K562 (cell line): ENCODE data around the gene NTRK1. TPM values are rescaled to one million over a fixed set of nuclear protein-coding genes. Genes with fewer than 3 reads are reported as not detected.

ENCODE experiments used
- ATAC-seq: fragments of 200-7000 bp; cut with Tn5 transposase; 3 replicates; pipeline ENCODE4 v1.9.1; 2020; ENCODE audit warnings: moderate library complexity
- BruUV-seq: library from RNA; stranded (reverse); fragments of 400-500 nt; replicated peaks from 2 replicates; lab custom pipeline; 2021; lab: Mats Ljungman, UMichigan
- CTCF ChIA-PET: fragments of 300-600 bp; formaldehyde crosslinking; extraction: SDS; loops from one replicate; lab custom pipeline; 2021; ENCODE audit warnings: low intra/inter-chr PET ratio; lab: Yijun Ruan, JAX
- POLR2A ChIA-PET: fragments of 300-600, 350-650 bp; sonication (Branson Sonifier 250); formaldehyde crosslinking; extraction: SDS; loops from one replicate; lab custom pipeline; 2021; ENCODE audit warnings: antibody characterized with exemption, inconsistent platforms; lab: Yijun Ruan, JAX
- DNase-seq, 4 experiments: peaks; one replicate each; pipeline versions ENCODE4 v3.0.0 to v3.0.0-alpha.2; 2011 to 2018; ENCODE audit warnings: low spot score in 3 of 4, mixed read lengths in 3 of 4; ENCODE audit errors: extremely low read depth in 1 of 4
- FAIRE-seq: peaks from 2 replicates; lab custom pipeline; 2011; peaks lifted over from hg19 to GRCh38; lab: Jason Lieb, UNC
- H2AFZ ChIP-seq: 2 replicates; pipeline ENCODE4 v1.6.0; 2011; ENCODE audit warnings: low read depth, low read length, control low read depth, inconsistent platforms
- H3K27ac ChIP-seq: fragments of 200-600 bp; 3 replicates; pipeline ENCODE4 v1.8.0; 2011; ENCODE audit warnings: low read depth, mild to moderate bottlenecking, control low read depth, inconsistent platforms, low read length, moderate library complexity, mixed read lengths; ENCODE audit errors: extremely low read depth
- H3K27me3 ChIP-seq, 2 experiments: fragments of 300-600 bp in 1 of 2; 2 replicates in 1 of 2; 3 replicates in 1 of 2; pipeline versions ENCODE4 v1.6.0 to v1.8.0; 2011; ENCODE audit warnings: inconsistent platforms in 2 of 2, low read length in 2 of 2, mild to moderate bottlenecking in 1 of 2, mixed read lengths in 1 of 2, moderate library complexity in 1 of 2; ENCODE audit not compliant: control insufficient read depth in 2 of 2, insufficient read depth in 2 of 2
- H3K36me3 ChIP-seq: fragments of 300-600 bp; 3 replicates; pipeline ENCODE4 v1.8.0; 2011; ENCODE audit warnings: mild to moderate bottlenecking, low read length, inconsistent platforms; ENCODE audit not compliant: control insufficient read depth, insufficient read depth
- H3K4me1 ChIP-seq, 2 experiments: fragments of 200-600 bp in 1 of 2; replicated peaks in 1 of 2; 2 replicates in 1 of 2; 3 replicates in 1 of 2; pipeline versions ENCODE4 v1.5.1 to v1.8.0; 2011; ENCODE audit warnings: inconsistent platforms in 2 of 2, low read length in 2 of 2, mild to moderate bottlenecking in 1 of 2, mixed read lengths in 1 of 2, moderate library complexity in 1 of 2; ENCODE audit not compliant: control insufficient read depth in 2 of 2, insufficient read depth in 2 of 2
- H3K4me2 ChIP-seq: 2 replicates; pipeline ENCODE4 v1.6.1; 2011; ENCODE audit warnings: low read length, control low read depth, inconsistent platforms, mixed read lengths; ENCODE audit not compliant: insufficient read depth
- H3K4me3 ChIP-seq: fragments of 200-600 bp; sonication (generic), shearing (Covaris generic); 2 replicates; pipeline ENCODE4 v1.5.1; 2016; ENCODE audit warnings: control low read depth, inconsistent platforms
- H3K79me2 ChIP-seq: fragments of 200-600 bp; 3 replicates; pipeline ENCODE4 v1.8.0; 2011; ENCODE audit warnings: low read length, inconsistent platforms; ENCODE audit not compliant: control insufficient read depth, insufficient read depth
- H3K9ac ChIP-seq, 2 experiments: 2 replicates each; pipeline versions ENCODE4 v1.6.0 to v1.6.1; 2011; ENCODE audit warnings: low read depth in 2 of 2, low read length in 2 of 2, control low read depth in 1 of 2, inconsistent platforms in 1 of 2, mild to moderate bottlenecking in 1 of 2, mixed read lengths in 1 of 2; ENCODE audit not compliant: insufficient read depth in 1 of 2
- H3K9me1 ChIP-seq: one replicate; pipeline ENCODE4 v1.6.0; 2011; ENCODE audit warnings: inconsistent platforms, mild to moderate bottlenecking, low read length, moderate library complexity; ENCODE audit not compliant: control insufficient read depth, insufficient read depth
- H3K9me3 ChIP-seq: replicated peaks from 2 replicates; pipeline ENCODE4 v1.5.1; 2011; ENCODE audit warnings: low read depth, low read length, inconsistent platforms; ENCODE audit not compliant: control insufficient read depth, insufficient read depth
- H4K20me1 ChIP-seq: replicated peaks from 2 replicates; pipeline ENCODE4 v1.6.1; 2011; ENCODE audit warnings: low read length, inconsistent platforms, mixed read lengths; ENCODE audit not compliant: control insufficient read depth, insufficient read depth
- ATF1 ChIP-seq, 2 experiments: fragments of 450-650 bp in 1 of 2; IDR thresholded peaks; 2 replicates each; pipeline ENCODE4 v1.6.1; 2016; ENCODE audit warnings: missing compliant biosample characterization in 1 of 2, missing genetic modification characterization in 1 of 2
- CREM ChIP-seq: IDR thresholded peaks from 2 replicates; pipeline ENCODE4 v1.6.1; 2014; ENCODE audit warnings: antibody characterized with exemption, low read depth
- E2F6 ChIP-seq, 2 experiments: IDR thresholded peaks; 2 replicates each; pipeline ENCODE4 v1.6.1; 2011; ENCODE audit warnings: borderline replicate concordance in 1 of 2, control low read depth in 1 of 2, low read depth in 1 of 2, low read length in 1 of 2, mild to moderate bottlenecking in 1 of 2, mixed read lengths in 1 of 2, moderate library complexity in 1 of 2; ENCODE audit not compliant: insufficient read depth in 1 of 2, insufficient read length in 1 of 2, poor library complexity in 1 of 2, severe bottlenecking in 1 of 2; ENCODE audit errors: extremely low read depth in 1 of 2
- KLF1 ChIP-seq: fragments of 450-650 bp; IDR thresholded peaks from 2 replicates; pipeline ENCODE4 v1.6.1; 2016; ENCODE audit warnings: missing genetic modification characterization, missing compliant biosample characterization
- ZC3H4 ChIP-seq: sonication (generic); formaldehyde crosslinking; IDR thresholded peaks from 2 replicates; pipeline ENCODE4 v1.9.0; 2021; ENCODE audit warnings: missing genetic modification reagents, borderline replicate concordance
- ZFX ChIP-seq: sonication (generic); formaldehyde crosslinking; IDR thresholded peaks from 2 replicates; pipeline ENCODE4 v1.8.0; 2022; ENCODE audit warnings: mild to moderate bottlenecking, missing genetic modification reagents, moderate library complexity
- ZSCAN29 ChIP-seq: fragments of 450-650 bp; IDR thresholded peaks from 2 replicates; pipeline ENCODE4 v1.6.1; 2017
- WGBS: fragments of 100-300 bp; shearing (Covaris generic); methylation state at CpG from one replicate; pipeline ENCODE4 v1.1.6; 2016; ENCODE audit warnings: low coverage, mixed read lengths; ENCODE audit not compliant: insufficient coverage; ENCODE audit errors: missing lambda C conversion rate; 5-methylcytosine and 5-hydroxymethylcytosine counted together
- in situ Hi-C: fragments of 300-500 bp; cut with MboI; formaldehyde crosslinking; loops from 4 replicates; pipeline ENCODE4 v1.15.0; 2018; ENCODE audit warnings: inconsistent platforms, mixed read lengths
- intact Hi-C: fragments of 100-400 bp; cut with micrococcal nuclease; formaldehyde crosslinking; loops from 2 replicates; pipeline ENCODE4 v1.14.2; 2022
- polyA plus RNA-seq, 8 experiments: library from polyadenylated mRNA; depleted of rRNA in 4 of 8; stranded (reverse) in 5 of 8; unstranded in 3 of 8; fragments of >200 nt; fragmentation: Nextera tagmentation in 2 of 8; fragmentation: Illumina TruSeq in 1 of 8; extraction: Ambion mirVana in 2 of 8; extraction: Trizol in 1 of 8; gene quantifications; 2 replicates each; pipeline versions ENCODE4 v1.2.1 to v1.2.3, GENCODE V29; 2011 to 2014; ENCODE audit warnings: inconsistent platforms in 1 of 8, missing spikeins in 1 of 8
- total RNA-seq, 7 experiments: library from RNA; depleted of rRNA in 6 of 7; stranded (reverse); fragments of >200 nt in 6 of 7; fragmentation: Illumina TruSeq in 2 of 7; extraction: Trizol in 2 of 7; gene quantifications; 2 replicates each; pipeline versions ENCODE4 v1.2.1 to v1.2.3, GENCODE V29; 2011 to 2021; ENCODE audit warnings: low replicate concordance in 1 of 7

NTRK1 gene
- total and polyA plus RNA-seq, 9 of the 15 experiments (the other 6 are each of a cell fraction or from before 2014, with no cell fraction given) = 0.46 to 30.0 (median 7.9) TPM

DNA sequence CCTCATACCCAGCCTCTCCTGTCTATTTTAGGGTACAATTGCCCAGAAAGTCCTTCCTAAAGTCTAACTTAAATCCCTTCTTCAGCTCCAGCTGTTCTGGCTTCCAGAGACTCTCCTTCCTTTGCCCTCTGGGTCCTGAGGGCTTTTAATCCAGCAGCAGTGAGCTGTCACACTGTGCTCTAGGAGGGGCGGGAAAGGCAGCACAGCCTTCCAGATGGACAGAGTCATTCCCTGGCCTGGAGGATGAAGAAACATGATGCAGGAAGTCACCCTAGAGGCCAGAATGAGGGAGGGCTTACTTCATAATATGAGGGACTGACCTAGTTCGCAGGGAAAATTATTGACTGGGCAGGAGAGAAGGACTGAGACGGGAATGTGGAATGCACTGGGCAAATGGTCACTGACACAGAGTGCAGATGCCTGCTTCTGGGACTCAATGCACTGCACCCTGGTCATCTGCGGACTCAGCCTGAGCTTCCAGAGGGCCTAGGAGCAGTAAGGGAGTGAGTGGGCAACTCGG lies 45.3 kb upstream of the NTRK1 start (continued):
- TF ChIP-seq KLF1 (no peak), CREM (peak; percentile 43; the same call in 1 of the 2 replicates), E2F6 (IDR thresholded peaks at IDR 0.05; ENCODE audit: borderline replicate concordance in 1 of 2, extremely low read depth in 1 of 2, insufficient read depth in 1 of 2, insufficient read length in 1 of 2, low read depth in 1 of 2, low read length in 1 of 2, poor library complexity in 1 of 2, severe bottlenecking in 1 of 2) (peak in 1 of 2 experiments; percentile 17), ATF1 (CRISPR knock-in tag; IDR thresholded peaks at IDR 0.05) (no peak), ATF1 (tag; IDR thresholded peaks at IDR 0.05) (peak; percentile 40; the same call in 1 of the 2 replicates)

GRCh38 chr1:156815961-156816422 lies 44.7 kb upstream of the NTRK1 start:
- ATAC-seq = no peak
- intact Hi-C loops = loop anchor here (2.0 kb wide), 1 partner anchor 41 kb away; no protein-coding TSS in a partner anchor
- peak overlapping the region; percentile 91; the same call in 1 of the 2 replicates for H2AFZ ChIP-seq

More at GRCh38 chr1:156815961-156816422, 44.7 kb upstream of the NTRK1 start:
- FAIRE-seq (no peak), DNase-seq (no peak)
- Histone ChIP-seq H4K20me1 (no peaks in the 10 kb centered on the region), H3K79me2 (peaks cover 22% of the 10 kb centered on the region), H3K36me3 (peaks cover 16% of the 10 kb centered on the region; the same call in 2 of the 3 replicates), H3K9ac (peak overlapping the region; percentile 58 to 87), H3K9me1 (no peaks in the 10 kb centered on the region), H3K4me3 (peak overlapping the region; percentile 36), H3K4me2 (peak overlapping the region; percentile 83), H3K27me3 (no peaks in the 10 kb centered on the region), H3K27ac (peak overlapping the region; percentile 77), H3K4me1 (peaks cover 50 to 63% of the 10 kb centered on the region in 2 experiments), H3K9me3 (no peaks in the 10 kb centered on the region)
- ChIA-PET CTCF (interaction anchor here (0.6 kb wide), 1 partner anchor 56 kb away, joined by 4 read pairs; no protein-coding TSS in a partner anchor), POLR2A (interaction anchor here (0.9 to 1.0 kb wide), 2 partner anchors 11 to 74 kb away, joined by 3 to 5 read pairs; no protein-coding TSS in a partner anchor)
- in situ Hi-C loops = no loop called here
- TF ChIP-seq ZC3H4 (CRISPR knock-in tag) (0 out of 2 replicates have a peak, but pooled peaks have one; percentile 58), ZFX (0 out of 2 replicates have a peak, but pooled peaks have one; percentile 40), ZSCAN29 (no peak)
- 49% methylated on average over 10 of the region's 10 CpGs for WGBS
- BruUV-seq = no TSS peak
